ENCODE results near the gene KCNF1.

Gene KCNF1

GRCh38 chr2:10930721-10931516 lies 19.2 kb downstream of the KCNF1 start:
- Histone ChIP-seq H3K27ac (ENCODE audit: low read length) (no peak overlapping the region), H3K9me3 (ENCODE audit: insufficient read depth, low read length, severe bottlenecking) (no peaks in the 10 kb centered on the region), H3K79me2 (ENCODE audit: insufficient read depth, low read length) (no peaks in the 10 kb centered on the region), H3K27me3 (ENCODE audit: insufficient read depth, low read length, poor library complexity) (peaks cover 8% of the 10 kb centered on the region), H2AFZ (ENCODE audit: low read depth, low read length) (no peak overlapping the region), H4K20me1 (ENCODE audit: insufficient read depth, low read length) (no peaks in the 10 kb centered on the region), H3K4me1 (ENCODE audit: insufficient read depth, low read length) (no peaks in the 10 kb centered on the region), H3K36me3 (ENCODE audit: insufficient read depth, low read length) (no peaks in the 10 kb centered on the region), H3K4me3 (ENCODE audit: low read depth in 1 of 2, low read length in 2 of 2) (no peak overlapping the region), H3K4me2 (ENCODE audit: insufficient read depth, low read length) (no peak overlapping the region), H3K9ac (ENCODE audit: low read depth, low read length) (no peak overlapping the region)
- no peak for TF ChIP-seq CTCF (IDR thresholded peaks at IDR 0.05; ENCODE audit: borderline replicate concordance, extremely low read depth, low read length, poor library complexity, severe bottlenecking)
- TF ChIP-seq EZH2 (IDR thresholded peaks at IDR 0.05; ENCODE audit: borderline replicate concordance, low read depth, low read length, severe bottlenecking): no peak
- no peak for ATAC-seq (ENCODE audit: insufficient read depth, low read depth)
- DNase-seq: no peak

- Histone ChIP-seq H2AFZ (ENCODE audit: low read depth, low read length) (no peak overlapping the region), H4K20me1 (ENCODE audit: insufficient read depth, low read length) (no peaks in the 10 kb centered on the region), H3K27ac (ENCODE audit: low read length) (no peak overlapping the region), H3K27me3 (ENCODE audit: insufficient read depth, low read length, poor library complexity) (peaks cover 8% of the 10 kb centered on the region), H3K4me2 (ENCODE audit: insufficient read depth, low read length) (no peak overlapping the region), H3K4me1 (ENCODE audit: insufficient read depth, low read length) (no peaks in the 10 kb centered on the region), H3K79me2 (ENCODE audit: insufficient read depth, low read length) (no peaks in the 10 kb centered on the region), H3K9ac (ENCODE audit: low read depth, low read length) (no peak overlapping the region), H3K9me3 (ENCODE audit: insufficient read depth, low read length, severe bottlenecking) (no peaks in the 10 kb centered on the region), H3K4me3 (ENCODE audit: low read depth in 1 of 2, low read length in 2 of 2) (no peak overlapping the region), H3K36me3 (ENCODE audit: insufficient read depth, low read length) (no peaks in the 10 kb centered on the region)
- no peak for TF ChIP-seq CTCF (IDR thresholded peaks at IDR 0.05; ENCODE audit: borderline replicate concordance, extremely low read depth, low read length, poor library complexity, severe bottlenecking)
- ATAC-seq (ENCODE audit: insufficient read depth, low read depth): no peak
- DNase-seq: no peak
Measured at GRCh38 chr2:10931710-10932255, 20.0 kb downstream of the KCNF1 start.

GRCh38 chr2:10932345-10933151 lies 20.8 kb downstream of the KCNF1 start:
- no peaks in the 10 kb centered on the region for H4K20me1 ChIP-seq (ENCODE audit: insufficient read depth, low read length)
- H2AFZ ChIP-seq (ENCODE audit: low read depth, low read length): no peak overlapping the region
- no peak overlapping the region for H3K27ac ChIP-seq (ENCODE audit: low read length)
- no peak overlapping the region for H3K4me3 ChIP-seq (ENCODE audit: low read depth in 1 of 2, low read length in 2 of 2)
- ATAC-seq (ENCODE audit: insufficient read depth, low read depth): no peak
- no peaks in the 10 kb centered on the region for H3K79me2 ChIP-seq (ENCODE audit: insufficient read depth, low read length)
- TF ChIP-seq CTCF (IDR thresholded peaks at IDR 0.05; ENCODE audit: borderline replicate concordance, extremely low read depth, low read length, poor library complexity, severe bottlenecking): no peak
- TF ChIP-seq EZH2 (IDR thresholded peaks at IDR 0.05; ENCODE audit: borderline replicate concordance, low read depth, low read length, severe bottlenecking): no peak
- no peak for DNase-seq
- no peaks in the 10 kb centered on the region for H3K9me3 ChIP-seq (ENCODE audit: insufficient read depth, low read length, severe bottlenecking)
- no peak overlapping the region for H3K4me2 ChIP-seq (ENCODE audit: insufficient read depth, low read length)
- H3K36me3 ChIP-seq (ENCODE audit: insufficient read depth, low read length): no peaks in the 10 kb centered on the region
- H3K27me3 ChIP-seq (ENCODE audit: insufficient read depth, low read length, poor library complexity): peaks cover 5% of the 10 kb centered on the region
- H3K9ac ChIP-seq (ENCODE audit: low read depth, low read length): no peak overlapping the region
- H3K4me1 ChIP-seq (ENCODE audit: insufficient read depth, low read length): no peaks in the 10 kb centered on the region

All from DND-41 (cell line).